Stimulated activated CD4-positive, alpha-beta T cell treated with anti-CD3 and anti-CD28 coated beads, Interleukin-2, amount 100 ng/mL, for 48 hours (primary cell): ENCODE data around the gene CECR2.

Experiments used
- DNase-seq, 2 donors: peaks; one replicate each; pipeline ENCODE4 v3.0.0-alpha.2; 2020

CECR2 gene

DNA sequence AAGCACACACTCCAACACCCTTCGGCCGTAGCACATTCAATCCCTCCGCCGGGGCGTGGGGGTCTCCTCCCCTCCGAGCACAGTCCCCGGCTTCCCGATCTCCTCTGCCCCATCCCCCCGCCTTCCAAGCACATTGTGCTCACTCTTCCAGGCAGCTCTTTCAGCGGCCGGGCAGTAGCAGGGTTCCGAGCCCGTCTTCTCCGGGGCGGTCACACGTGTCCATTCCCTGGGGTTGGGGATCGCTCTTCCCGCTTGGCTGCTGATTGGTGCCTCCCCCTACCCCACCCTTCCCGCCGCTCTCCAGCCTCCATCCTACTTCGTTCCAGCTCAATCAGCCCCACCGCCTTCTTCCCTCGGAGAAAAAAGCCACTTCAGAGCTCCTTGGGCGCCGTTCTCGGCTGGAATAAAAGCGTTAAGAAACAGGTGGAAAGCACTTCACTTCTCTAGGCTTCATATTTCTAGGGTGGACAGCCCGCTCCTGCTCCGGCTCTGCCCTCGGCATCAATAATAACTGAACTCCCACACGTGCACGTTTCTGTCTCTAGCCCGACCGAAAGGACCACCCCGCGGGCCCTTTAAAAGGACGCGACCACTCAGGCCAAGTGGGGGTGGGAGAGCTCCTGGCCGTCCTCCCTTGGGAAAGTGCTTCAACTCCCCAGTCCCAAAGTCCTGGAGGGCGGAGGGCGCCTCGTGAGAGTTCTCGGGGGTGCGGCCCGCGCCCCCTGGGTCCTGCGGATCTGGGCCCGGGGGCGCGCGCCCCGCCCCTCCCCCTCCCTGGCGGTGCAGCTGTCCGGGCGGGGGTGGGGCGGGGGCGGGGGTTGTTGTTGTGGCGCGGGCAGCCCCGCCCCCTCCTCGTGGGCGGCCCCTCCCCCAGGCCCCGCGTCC, 464 bp upstream of the CECR2 start:
- DNase-seq, result no peak

GRCh38 chr22:17370026-17370765, 936 bp downstream of the CECR2 start:
- no peak for DNase-seq

GRCh38 chr22:17370766-17371432, 1.6 kb downstream of the CECR2 start:
- no peak for DNase-seq

DNA sequence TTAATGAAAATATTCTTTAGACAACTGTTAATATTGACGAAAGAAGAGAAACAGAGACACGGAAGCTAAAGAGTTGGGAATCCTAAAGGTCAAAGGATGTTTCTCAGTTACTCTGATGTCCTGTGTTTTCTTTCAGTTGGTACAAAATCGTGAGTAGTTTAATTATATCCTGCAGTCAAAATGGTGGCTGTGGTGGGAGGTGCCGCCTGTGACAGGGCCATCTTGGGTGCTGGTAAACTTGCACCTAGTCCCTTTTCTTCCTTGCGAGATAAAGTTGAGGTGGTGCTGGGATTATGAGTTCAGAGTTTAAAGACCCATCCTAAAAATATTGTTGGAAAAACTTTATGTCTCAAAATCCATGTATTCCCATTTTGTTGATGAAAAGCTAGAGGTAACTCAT, 2.2 kb downstream of the CECR2 start:
- DNase-seq, result no peak

- no peak for DNase-seq
Measured at GRCh38 chr22:17373855-17374254, 4.6 kb downstream of the CECR2 start.

DNA sequence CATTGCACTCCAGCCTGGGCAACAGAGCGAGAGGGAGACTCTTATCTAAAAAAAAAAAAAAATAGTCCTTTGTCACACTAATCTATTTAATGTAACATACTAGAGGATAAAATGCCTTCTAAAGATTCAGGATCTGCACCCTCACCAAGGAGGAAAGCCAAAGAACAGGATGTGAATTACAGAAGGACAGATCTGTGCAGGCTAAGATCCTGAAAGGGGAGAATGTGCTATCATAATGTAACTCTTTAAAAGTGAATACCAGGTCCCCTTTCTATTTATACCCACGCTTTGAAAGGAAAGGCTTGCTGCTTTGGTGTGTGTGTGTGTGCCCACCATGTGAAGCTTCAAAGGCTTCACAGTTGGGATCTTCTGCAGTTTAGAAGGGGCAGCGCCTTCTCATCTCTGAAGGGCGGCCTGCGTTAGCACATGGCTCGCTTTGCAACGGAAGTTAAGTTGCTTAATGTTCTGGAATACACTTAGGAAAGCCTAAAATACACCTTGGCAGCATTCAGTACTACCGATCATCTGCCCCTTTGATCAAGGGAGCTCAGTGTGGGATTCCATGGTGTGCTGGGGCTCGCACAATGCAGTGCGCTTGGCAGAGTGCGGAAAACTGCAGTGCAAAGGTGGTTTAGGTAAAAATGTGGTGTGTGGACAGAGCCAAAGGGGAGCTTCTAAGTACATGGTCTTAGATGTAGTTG, 6.8 kb downstream of the CECR2 start:
- no peak for DNase-seq

- DNase-seq, result no peak
Measured at GRCh38 chr22:17376950-17377349, 7.7 kb downstream of the CECR2 start.

- no peak for DNase-seq
Measured at GRCh38 chr22:17379944-17380343, 10.7 kb downstream of the CECR2 start.

DNA sequence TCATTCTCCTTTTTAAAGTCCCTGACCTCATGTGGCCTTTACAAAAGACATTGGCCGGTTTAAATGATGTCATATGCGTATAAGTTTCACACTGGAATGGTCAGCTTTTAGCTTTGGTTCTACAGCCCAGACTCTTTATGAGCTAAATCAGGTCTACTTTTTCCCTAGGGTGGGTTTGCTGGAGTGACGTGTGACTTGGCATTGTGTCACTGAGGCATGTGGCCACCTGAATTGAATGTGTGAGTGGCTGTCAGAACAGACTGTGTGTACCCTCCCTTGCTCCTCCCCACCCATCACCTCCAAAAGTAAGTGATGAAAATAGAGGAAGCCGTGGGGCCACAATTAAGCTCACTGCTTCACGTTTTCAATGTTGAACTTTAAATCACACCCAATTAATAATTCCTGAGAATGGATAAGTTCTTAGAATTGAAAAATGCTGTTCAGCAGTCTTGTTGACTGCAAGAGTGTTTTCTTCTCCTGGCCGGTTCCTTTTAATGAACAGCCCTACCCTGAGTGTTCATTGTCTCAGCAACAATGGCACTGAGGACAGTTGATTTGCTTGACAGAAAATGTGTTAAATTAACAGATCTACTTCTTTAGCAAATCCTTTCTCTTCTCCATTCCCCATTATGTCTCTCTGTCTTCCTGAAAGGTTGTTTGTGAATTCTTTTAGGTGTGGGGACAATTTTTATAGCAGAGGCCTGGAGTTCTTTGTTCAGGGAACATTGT, 11.3 kb downstream of the CECR2 start:
- DNase-seq, result no peak

GRCh38 chr22:17381192-17381913, 12.1 kb downstream of the CECR2 start:
- no peak for DNase-seq

DNA sequence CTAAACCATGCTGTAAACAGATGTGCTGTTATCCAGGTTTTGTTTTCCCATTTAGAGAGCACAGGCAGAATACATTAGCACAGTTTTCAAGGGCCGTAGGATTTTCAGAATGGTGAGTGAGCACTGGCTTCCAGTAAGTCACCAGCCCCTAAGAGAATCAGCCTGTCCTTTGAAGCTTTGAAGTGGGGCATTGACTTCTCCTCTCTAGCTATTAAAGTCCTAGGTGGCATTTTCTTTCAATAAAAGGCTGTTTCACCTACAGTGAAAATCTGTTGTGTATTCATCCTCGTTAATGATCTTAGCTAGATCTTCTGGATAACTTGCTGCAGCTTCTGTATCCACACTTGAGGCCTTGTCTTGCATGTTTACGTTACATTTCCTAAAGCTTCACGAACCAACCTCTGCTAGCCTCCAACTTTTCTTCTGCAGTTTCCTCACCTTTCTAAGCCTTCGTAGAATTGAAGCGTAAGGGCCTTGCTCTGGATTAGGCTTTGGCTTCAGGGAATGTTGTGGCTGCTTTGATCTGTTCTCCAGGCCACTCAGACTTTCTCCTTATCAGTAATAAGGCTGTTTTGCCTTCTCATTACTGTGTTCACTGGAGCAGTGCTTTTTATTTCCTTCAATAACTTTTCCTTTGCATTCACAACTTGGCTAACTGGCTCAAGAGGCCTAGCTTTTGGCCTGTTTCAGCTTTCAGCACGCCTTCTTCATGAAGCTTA, 15.5 kb downstream of the CECR2 start:
- no peak for DNase-seq

- no peak for DNase-seq
Measured at GRCh38 chr22:17387356-17387755, 18.1 kb downstream of the CECR2 start.

DNA sequence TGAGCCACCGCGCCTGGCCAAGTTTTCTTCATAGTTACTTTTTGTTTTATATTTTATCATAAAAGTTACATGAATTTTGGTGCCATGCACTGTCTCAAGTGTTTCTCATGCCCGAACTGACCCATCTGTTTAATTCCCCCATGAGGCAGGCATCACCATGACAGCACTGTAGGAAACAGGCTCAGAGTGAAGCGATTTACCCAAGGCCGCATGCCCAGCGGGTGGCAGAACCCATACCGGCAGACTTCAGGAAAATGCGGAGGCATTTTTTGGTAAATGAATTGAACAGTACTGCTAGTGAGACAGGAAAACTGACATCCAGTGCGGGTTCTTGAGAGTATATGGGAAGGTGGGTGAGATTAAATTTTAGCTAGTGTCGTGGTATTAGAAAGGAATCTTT, 19.0 kb downstream of the CECR2 start:
- DNase-seq, result no peak

DNA sequence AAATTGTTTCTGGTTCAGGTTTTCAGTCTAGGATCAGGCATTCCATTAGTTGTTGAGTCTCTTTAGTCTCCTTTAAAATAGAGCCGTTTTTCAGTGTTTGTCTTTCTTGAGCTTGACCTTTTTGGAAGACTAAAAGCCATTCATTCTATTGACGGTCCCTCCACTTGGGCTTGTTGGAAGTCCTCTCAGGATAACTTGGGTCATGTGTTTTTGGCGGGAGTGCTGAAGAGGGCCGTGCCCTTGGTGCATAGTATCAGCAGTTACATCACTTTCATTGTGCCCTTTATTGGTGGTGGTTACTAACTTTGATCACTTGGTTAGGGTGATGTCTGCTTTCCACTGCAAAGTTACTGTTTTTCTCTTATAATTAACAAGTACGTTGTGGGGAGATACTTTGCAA, 20.8 kb downstream of the CECR2 start:
- no peak for DNase-seq

DNA sequence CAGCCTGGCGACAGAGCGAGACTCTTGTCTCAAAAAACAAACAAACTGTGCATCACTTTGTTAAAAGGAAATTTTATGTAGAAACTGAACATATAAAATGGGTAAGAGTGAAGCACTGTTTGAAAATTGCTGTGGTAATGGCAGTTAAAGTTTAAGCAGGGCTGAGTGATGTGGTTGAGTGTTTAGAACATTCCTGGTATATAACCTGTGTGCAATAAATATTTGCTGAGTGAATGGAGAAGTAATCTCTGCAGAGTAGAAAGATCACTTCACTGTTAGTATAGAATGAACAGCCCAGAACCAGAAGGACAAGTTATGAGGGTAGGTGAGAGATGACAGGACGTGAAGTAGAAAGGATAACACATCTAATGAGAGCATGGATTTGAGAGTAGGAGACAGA, 27.3 kb downstream of the CECR2 start:
- DNase-seq, result no peak

GRCh38 chr22:17397756-17398547, 28.7 kb downstream of the CECR2 start:
- no peak for DNase-seq

DNA sequence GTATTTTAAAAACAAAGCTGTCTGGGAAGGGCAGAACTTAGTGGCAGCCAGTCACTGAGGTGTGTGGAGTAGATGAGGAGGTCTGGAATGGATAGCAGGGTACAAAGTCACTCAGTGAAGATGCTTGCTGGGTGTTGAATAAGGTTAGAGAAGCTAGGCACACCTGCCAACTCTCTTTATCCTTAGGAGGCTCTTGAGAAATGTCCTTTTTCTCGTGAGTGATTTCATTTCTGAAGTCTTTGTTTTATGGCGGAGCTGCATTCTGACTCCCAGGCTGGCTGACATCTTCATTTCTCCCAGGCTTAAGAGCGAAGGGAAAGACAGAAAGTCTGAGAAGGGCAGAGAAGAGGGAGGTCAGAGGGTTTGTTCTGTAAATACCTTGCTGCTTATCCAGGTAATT, 31.0 kb downstream of the CECR2 start:
- no peak for DNase-seq

DNA sequence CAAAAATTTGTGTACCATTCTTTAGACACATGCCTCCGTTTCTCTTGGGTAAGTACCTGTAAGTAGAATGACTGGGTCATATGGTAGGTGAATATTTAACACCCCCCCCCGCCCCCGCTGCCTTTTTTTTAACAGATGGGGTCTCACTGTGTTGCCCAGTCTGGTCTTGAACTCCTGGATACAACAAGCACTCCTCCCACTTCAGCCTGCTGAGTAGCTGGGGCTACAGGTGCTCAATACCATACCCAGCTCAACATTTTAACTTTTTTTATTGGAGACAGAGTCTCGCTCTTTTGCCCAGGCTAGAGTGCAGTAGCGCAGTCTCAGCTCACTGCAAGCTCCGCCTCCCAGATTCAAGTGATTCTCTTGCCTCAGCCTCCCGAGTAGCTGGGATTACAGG, 32.5 kb downstream of the CECR2 start:
- no peak for DNase-seq

DNA sequence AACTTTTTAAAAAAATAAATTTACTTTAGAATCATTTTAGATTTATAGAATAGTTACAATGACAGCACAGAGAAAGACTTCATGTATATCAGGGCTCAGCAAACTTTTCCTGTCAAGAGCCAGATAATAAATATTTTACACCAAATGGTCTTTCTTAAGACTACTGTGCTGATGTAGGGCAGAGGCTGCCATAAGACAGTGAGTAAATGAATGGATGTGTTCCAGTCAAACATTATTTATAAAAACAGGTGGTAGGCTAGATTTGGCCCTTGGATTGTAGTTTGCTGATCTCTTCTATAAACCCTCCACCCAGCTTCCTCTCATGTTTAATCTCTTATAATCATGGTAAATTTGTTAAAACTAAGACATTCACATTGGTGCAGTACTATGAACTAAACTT, 33.0 kb downstream of the CECR2 start:
- DNase-seq, result no peak

- DNase-seq, result no peak
Measured at GRCh38 chr22:17403906-17404305, 34.6 kb downstream of the CECR2 start.
